Left colon (tissue), 2 donors: ENCODE measurements around the gene HOXC13. TPM values are rescaled to one million over a fixed set of nuclear protein-coding genes. Genes with fewer than 3 reads are reported as not detected.

Experiments used
- ATAC-seq: fragments of 200-7000 bp; cut with Tn5 transposase; one replicate; pipeline ENCODE4 v1.9.1; 2020; ENCODE audit warnings: mild to moderate bottlenecking, moderate library complexity
- DNase-seq, 2 donors: peaks; one replicate each; pipeline ENCODE4 v3.0.0-alpha.2; 2020
- intact Hi-C, 2 donors: fragments of 100-400 bp; cut with DNase I in 1 of 2; cut with micrococcal nuclease in 1 of 2; formaldehyde crosslinking; loops; one replicate each; pipeline versions ENCODE4 v1.11.2 to v1.14.0; 2022; cut with DNase I, micrococcal nuclease
- total RNA-seq, 2 donors: library from RNA; stranded (reverse); fragmentation: NEBNext Ultra II Directional; extraction: Animal tissue kit (Norgen Biotek cat#: 25700); gene quantifications; one replicate each; pipeline ENCODE4 v1.2.1, GENCODE V29; 2021
- donor health status: DM: no; HTN: no; CAD: no.
- donor health status: DM: yes; HTN: yes; CAD: no.

HOXC13 gene
- total RNA-seq, 2 donors from 2014 or later: not detected

GRCh38 chr12:53986686-53987483 is 48.3 kb downstream of the HOXC13 start:
- no peak for DNase-seq
- no peak for ATAC-seq
- intact Hi-C loops: no loop called here

GRCh38 chr12:53987787-53988230 is 49.2 kb downstream of the HOXC13 start:
- ATAC-seq (no peak), DNase-seq (no peak)
- intact Hi-C loops: no loop called here

GRCh38 chr12:53988541-53989226 is 50.1 kb downstream of the HOXC13 start:
- intact Hi-C loops: no loop called here
- DNase-seq (no peak), ATAC-seq (no peak)

GRCh38 chr12:53989227-53990113 is 50.8 kb downstream of the HOXC13 start:
- ATAC-seq (no peak), DNase-seq (peak in 1 of 2 donors; percentile 45)
- intact Hi-C loops: no loop called here

GRCh38 chr12:53990311-53991076 is 51.9 kb downstream of the HOXC13 start:
- intact Hi-C loops: no loop called here
- ATAC-seq (peak; percentile 83), DNase-seq (no peak)

GRCh38 chr12:53991077-53991460 is 52.4 kb downstream of the HOXC13 start:
- DNase-seq (no peak), ATAC-seq (no peak)

GRCh38 chr12:53992377-53992889 is 53.8 kb downstream of the HOXC13 start:
- intact Hi-C loops: no loop called here
- ATAC-seq (no peak), DNase-seq (no peak)

More at GRCh38 chr12:53991077-53991460, 52.4 kb downstream of the HOXC13 start:
- intact Hi-C loops: no loop called here

GRCh38 chr12:53993162-53994008 is 54.8 kb downstream of the HOXC13 start:
- no peak for ATAC-seq
- no peak for DNase-seq
- intact Hi-C loops: no loop called here

GRCh38 chr12:53994009-53994263 is 55.3 kb downstream of the HOXC13 start:
- no peak for DNase-seq
- intact Hi-C loops: no loop called here
- no peak for ATAC-seq

GRCh38 chr12:53994264-53995001 is 55.8 kb downstream of the HOXC13 start:
- no peak for DNase-seq
- intact Hi-C loops: no loop called here
- ATAC-seq: peak; percentile 24

GRCh38 chr12:53995002-53995377 is 56.4 kb downstream of the HOXC13 start:
- intact Hi-C loops: no loop called here
- ATAC-seq (no peak), DNase-seq (no peak)

- intact Hi-C loops: no loop called here
- DNase-seq (no peak), ATAC-seq (peak; percentile 63)
Observed at GRCh38 chr12:53995378-53996239, 57.0 kb downstream of the HOXC13 start.
